Amniotic epithelial cell (primary cell): Measurements from ENCODE around the gene UNC80.

Experiments
- DNase-seq: peaks from one replicate; pipeline ENCODE4 v3.0.0-alpha.2; 2010; ENCODE audit warnings: low read depth

The UNC80 gene

GRCh38 chr2:209973328-209973727 is 201.7 kb downstream of the UNC80 start:
- no peak for DNase-seq

- DNase-seq, result peak; percentile 4
Observed at GRCh38 chr2:209974576-209974975, 202.9 kb downstream of the UNC80 start.

GRCh38 chr2:209976698-209977385 is 205.2 kb downstream of the UNC80 start:
- DNase-seq, result no peak

- DNase-seq, result peak; percentile 36
Observed at GRCh38 chr2:209977386-209978239, 206.0 kb downstream of the UNC80 start.

- no peak for DNase-seq
Observed at GRCh38 chr2:209984291-209984690, 212.7 kb downstream of the UNC80 start.

- DNase-seq, result no peak
Observed at GRCh38 chr2:209985874-209986273, 214.2 kb downstream of the UNC80 start.

- DNase-seq, result no peak
Observed at GRCh38 chr2:209986415-209986814, 214.8 kb downstream of the UNC80 start.

- no peak for DNase-seq
Observed at GRCh38 chr2:209988010-209988409, 216.4 kb downstream of the UNC80 start.

- no peak for DNase-seq
Observed at GRCh38 chr2:209990838-209991237, 219.2 kb downstream of the UNC80 start.

GRCh38 chr2:209993968-209994367 is 222.3 kb downstream of the UNC80 start:
- DNase-seq, result no peak

- DNase-seq, result no peak
Observed at GRCh38 chr2:209998596-209998995, 227.0 kb downstream of the UNC80 start.

- no peak for DNase-seq
Observed at GRCh38 chr2:210000464-210001324, 229.1 kb downstream of the UNC80 start.

GRCh38 chr2:210002158-210003157 is 230.8 kb downstream of the UNC80 start, which contains the start of gene RPE:
RPE (plus strand) TSS chr2:210002638; CDS start chr2:210002662, 24 bp downstream.
- DNase-seq, result peak; percentile 87

- peak; percentile 44 for DNase-seq
Observed at GRCh38 chr2:210003359-210003758, 231.7 kb downstream of the UNC80 start.

GRCh38 chr2:210004881-210005280 is 233.2 kb downstream of the UNC80 start:
- no peak for DNase-seq

GRCh38 chr2:210007895-210008294 is 236.3 kb downstream of the UNC80 start:
- DNase-seq, result no peak

GRCh38 chr2:210009126-210009525 is 237.5 kb downstream of the UNC80 start:
- no peak for DNase-seq

- no peak for DNase-seq
Observed at GRCh38 chr2:210009896-210010295, 238.3 kb downstream of the UNC80 start.

- DNase-seq, result no peak
Observed at GRCh38 chr2:210020138-210020537, 248.5 kb downstream of the UNC80 start.

- no peak for DNase-seq
Observed at GRCh38 chr2:210022824-210023223, 251.2 kb downstream of the UNC80 start.

GRCh38 chr2:210027608-210028007 is 256.0 kb downstream of the UNC80 start:
- no peak for DNase-seq
